Prostate gland (tissue), 2 donors: ENCODE results near the gene FIG4. TPM values are rescaled to one million over a fixed set of nuclear protein-coding genes. Genes with fewer than 3 reads are reported as not detected.
A peak's percentile ranks its signal among the peaks of the same experiment; 100 is the strongest.

Source experiments
- DNase-seq: peaks from one replicate; pipeline ENCODE4 v3.0.0-alpha.2; 2019; ENCODE audit warnings: low spot score
- H3K27ac ChIP-seq, 2 donors: fragments of 200-600 bp; sonication (generic); 2 replicates each; pipeline ENCODE4 v1.5.1; 2017 to 2019
- H3K27me3 ChIP-seq: fragments of 200-600 bp; sonication (generic); replicated peaks from 2 replicates; pipeline ENCODE4 v1.5.1; 2019; ENCODE audit not compliant: insufficient read depth
- H3K36me3 ChIP-seq, 2 donors: fragments of 200-600 bp; sonication (generic); 1 replicate in 1 of 2; 2 replicates in 1 of 2; pipeline versions ENCODE4 v1.5.1 to v1.8.1; 2017 to 2019
- H3K4me1 ChIP-seq: fragments of 200-600 bp; sonication (generic); replicated peaks from 2 replicates; pipeline ENCODE4 v1.5.1; 2019
- H3K4me3 ChIP-seq, 2 donors: fragments of 200-600 bp; sonication (generic); 2 replicates each; pipeline ENCODE4 v1.5.1; 2017 to 2019
- H3K9me3 ChIP-seq: fragments of 200-600 bp; sonication (generic); 2 replicates; pipeline ENCODE4 v1.5.1; 2017
- POLR2A ChIP-seq: fragments of 450-650 bp; IDR thresholded peaks from one replicate; pipeline ENCODE4 v1.6.1; 2016; ENCODE audit warnings: antibody characterized with exemption, mild to moderate bottlenecking
- POLR2AphosphoS5 ChIP-seq: sonication (generic); formaldehyde crosslinking; IDR thresholded peaks from one replicate; pipeline ENCODE4 v1.6.1; 2017; ENCODE audit warnings: antibody characterized with exemption
- WGBS: methylation state at CpG from one replicate; pipeline ENCODE4 v1.1.5; 2018; 5-methylcytosine and 5-hydroxymethylcytosine counted together
- intact Hi-C: fragments of 100-400 bp; cut with DNase I; formaldehyde crosslinking; loops from one replicate; pipeline ENCODE4 v1.14.2; 2022
- total RNA-seq, 2 donors: library from RNA; depleted of rRNA; stranded (reverse); fragments of >200 nt; gene quantifications; one replicate each; pipeline ENCODE4 v1.1.0, GENCODE V29; 2016
- TF ChIP-seq, protein P1 (sequence below), 4 experiments: fragments of 200-600 bp in 2 of 4; fragments of 450-650 bp in 2 of 4; sonication (generic) in 2 of 4; IDR thresholded peaks; 1 replicate in 3 of 4; 2 replicates in 1 of 4; pipeline ENCODE4 v1.5.1; 2016 to 2019; ENCODE audit warnings: antibody characterized with exemption in 4 of 4, mild to moderate bottlenecking in 2 of 4, moderate library complexity in 2 of 4

The FIG4 gene
- total RNA-seq, 2 donors from 2014 or later: 12.7 to 16.6 TPM

DNA sequence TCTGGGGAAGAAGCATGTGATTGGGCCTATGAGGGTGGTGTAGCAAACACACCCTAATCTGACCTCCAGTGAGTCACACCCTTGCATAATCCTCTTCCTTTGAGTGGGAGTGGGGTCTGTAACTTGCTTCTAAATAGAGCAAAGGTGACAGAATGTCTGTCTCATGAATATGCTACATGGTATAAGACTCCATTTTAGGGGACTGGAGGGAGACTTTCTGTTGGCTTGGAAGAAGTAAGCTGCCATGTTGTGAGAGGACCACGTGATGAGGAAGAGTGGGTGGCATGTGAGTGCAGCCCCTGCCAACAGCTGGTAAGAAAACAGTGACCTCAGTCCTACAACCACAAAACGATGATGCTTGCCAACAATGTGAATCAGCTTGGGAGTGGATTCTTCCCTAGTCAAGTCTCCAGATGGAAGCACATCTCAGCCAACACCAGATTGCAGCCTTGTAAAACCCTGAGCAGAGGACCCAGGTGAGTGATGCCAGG, 3.8 kb upstream of the FIG4 start:
- Histone ChIP-seq H3K4me1 (no peaks in the 10 kb centered on the region), H3K9me3 (no peaks in the 10 kb centered on the region), H3K4me3 (no peak overlapping the region), H3K36me3 (no peaks in the 10 kb centered on the region), H3K27ac (no peak overlapping the region), H3K27me3 (no peaks in the 10 kb centered on the region)
- TF ChIP-seq POLR2A: no peak
- TF ChIP-seq, protein P1, sequence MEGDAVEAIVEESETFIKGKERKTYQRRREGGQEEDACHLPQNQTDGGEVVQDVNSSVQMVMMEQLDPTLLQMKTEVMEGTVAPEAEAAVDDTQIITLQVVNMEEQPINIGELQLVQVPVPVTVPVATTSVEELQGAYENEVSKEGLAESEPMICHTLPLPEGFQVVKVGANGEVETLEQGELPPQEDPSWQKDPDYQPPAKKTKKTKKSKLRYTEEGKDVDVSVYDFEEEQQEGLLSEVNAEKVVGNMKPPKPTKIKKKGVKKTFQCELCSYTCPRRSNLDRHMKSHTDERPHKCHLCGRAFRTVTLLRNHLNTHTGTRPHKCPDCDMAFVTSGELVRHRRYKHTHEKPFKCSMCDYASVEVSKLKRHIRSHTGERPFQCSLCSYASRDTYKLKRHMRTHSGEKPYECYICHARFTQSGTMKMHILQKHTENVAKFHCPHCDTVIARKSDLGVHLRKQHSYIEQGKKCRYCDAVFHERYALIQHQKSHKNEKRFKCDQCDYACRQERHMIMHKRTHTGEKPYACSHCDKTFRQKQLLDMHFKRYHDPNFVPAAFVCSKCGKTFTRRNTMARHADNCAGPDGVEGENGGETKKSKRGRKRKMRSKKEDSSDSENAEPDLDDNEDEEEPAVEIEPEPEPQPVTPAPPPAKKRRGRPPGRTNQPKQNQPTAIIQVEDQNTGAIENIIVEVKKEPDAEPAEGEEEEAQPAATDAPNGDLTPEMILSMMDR (IDR thresholded peaks at IDR 0.05): no peak
- TF ChIP-seq POLR2AphosphoS5: no peak
- DNase-seq: no peak
- WGBS: 36% methylated on average over 2 of the region's 2 CpGs
- intact Hi-C loops: no loop called here

DNA sequence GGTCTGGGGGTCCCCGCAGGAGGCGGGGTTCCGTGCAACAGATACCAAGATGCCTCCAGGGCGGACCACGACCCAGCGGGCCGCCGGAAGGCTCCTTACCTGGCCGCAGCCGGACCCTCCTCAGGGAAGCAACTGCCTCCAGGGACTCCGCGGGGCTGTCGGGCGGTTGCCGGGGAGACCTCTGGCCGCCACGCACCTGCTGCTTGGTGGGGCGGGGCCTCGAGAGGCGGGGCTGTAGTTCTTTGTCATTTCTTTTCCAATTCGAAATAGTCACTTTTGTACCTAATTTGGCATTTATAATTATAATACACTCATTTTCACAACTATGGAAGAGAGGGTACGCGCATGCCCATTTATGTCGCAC, 741 bp upstream of the FIG4 start:
- DNase-seq: peak; percentile 42
- Histone ChIP-seq H3K27ac (peak overlapping the region; percentile 85 to 88), H3K4me3 (peak overlapping the region; percentile 67 to 76), H3K4me1 (no peaks in the 10 kb centered on the region), H3K36me3 (no peaks in the 10 kb centered on the region), H3K27me3 (no peaks in the 10 kb centered on the region), H3K9me3 (no peaks in the 10 kb centered on the region)
- no peak for TF ChIP-seq POLR2A
- TF ChIP-seq, protein P1 (IDR thresholded peaks at IDR 0.05): no peak
- no peak for TF ChIP-seq POLR2AphosphoS5
- under 1% methylated on average over 24 of the region's 24 CpGs for WGBS
- intact Hi-C loops: no loop called here

- H3K4me1 ChIP-seq: no peaks in the 10 kb centered on the region
- TF ChIP-seq POLR2A (no peak), POLR2AphosphoS5 (no peak)
- TF ChIP-seq, protein P1 (IDR thresholded peaks at IDR 0.05): no peak
- intact Hi-C loops: no loop called here
- no peaks in the 10 kb centered on the region for H3K9me3 ChIP-seq
- no peak for DNase-seq
- no peaks in the 10 kb centered on the region for H3K27me3 ChIP-seq
- no peaks in the 10 kb centered on the region for H3K36me3 ChIP-seq
- no peak overlapping the region for H3K27ac ChIP-seq
- no peak overlapping the region for H3K4me3 ChIP-seq
Observed at GRCh38 chr6:109693111-109693510, 2.0 kb downstream of the FIG4 start.

GRCh38 chr6:109695468-109695867, 4.4 kb downstream of the FIG4 start:
- Histone ChIP-seq H3K4me1 (no peaks in the 10 kb centered on the region), H3K36me3 (no peaks in the 10 kb centered on the region), H3K27me3 (no peaks in the 10 kb centered on the region), H3K4me3 (no peak overlapping the region), H3K27ac (no peak overlapping the region), H3K9me3 (no peaks in the 10 kb centered on the region)
- WGBS: 68% methylated on average over 4 of the region's 4 CpGs
- no peak for DNase-seq
- intact Hi-C loops: no loop called here
- TF ChIP-seq, protein P1 (IDR thresholded peaks at IDR 0.05): no peak
- TF ChIP-seq POLR2A: no peak
- TF ChIP-seq POLR2AphosphoS5: no peak

DNA sequence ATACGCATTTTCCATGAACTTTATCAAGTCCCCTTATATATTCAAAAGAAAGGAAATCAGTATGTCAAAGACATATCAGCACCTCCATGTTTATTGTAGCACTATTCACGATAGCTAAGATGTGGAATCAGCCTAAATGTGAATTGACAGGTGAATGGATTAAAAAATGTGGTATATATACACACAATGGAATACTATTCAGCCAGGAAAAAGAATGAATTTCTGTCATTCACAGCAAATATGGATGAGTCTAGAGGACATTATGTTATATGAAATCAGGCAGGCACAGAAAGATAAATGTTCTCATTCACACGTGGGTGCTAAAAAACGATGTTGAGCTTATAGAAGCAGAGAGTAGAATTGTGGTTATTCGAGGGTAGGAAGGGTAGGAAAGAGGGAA, 5.3 kb downstream of the FIG4 start:
- TF ChIP-seq POLR2AphosphoS5 (no peak), POLR2A (no peak)
- TF ChIP-seq, protein P1 (IDR thresholded peaks at IDR 0.05): no peak
- no peaks in the 10 kb centered on the region for H3K4me1 ChIP-seq
- no peaks in the 10 kb centered on the region for H3K9me3 ChIP-seq
- no peak for DNase-seq
- 99% methylated on average over 5 of the region's 5 CpGs for WGBS
- H3K4me3 ChIP-seq: no peak overlapping the region
- intact Hi-C loops: no loop called here
- no peaks in the 10 kb centered on the region for H3K36me3 ChIP-seq
- no peak overlapping the region for H3K27ac ChIP-seq
- H3K27me3 ChIP-seq: no peaks in the 10 kb centered on the region
